A549 (cell line): Measurements from ENCODE around the gene WDR20. TPM values are rescaled to one million over a fixed set of nuclear protein-coding genes. Genes with fewer than 3 reads are reported as not detected.
"Not testable (repeated sequence)": the region's sequence is repeated elsewhere in the genome, so short reads cannot be mapped to it uniquely, and the experiment has no call there.

Experiments
- ATAC-seq, 2 experiments: fragments of 200-7000 bp in 1 of 2; fragments of >200 bp in 1 of 2; cut with Nextera tagmentation in 1 of 2; cut with Tn5 transposase in 1 of 2; 3 replicates each; pipeline versions ENCODE4 v1.8.0 to v1.9.1; 2018 to 2020; ENCODE audit warnings: mild to moderate bottlenecking in 1 of 2, moderate library complexity in 1 of 2
- CTCF ChIA-PET: fragments of 300-600 bp; sonication (Branson Sonifier 250); formaldehyde crosslinking; extraction: SDS; loops from one replicate; lab custom pipeline; 2021; ENCODE audit warnings: antibody characterized with exemption, inconsistent platforms; lab: Yijun Ruan, JAX
- POLR2A ChIA-PET: fragments of 350-600 bp; formaldehyde crosslinking; extraction: SDS; loops from one replicate; lab custom pipeline; 2021; ENCODE audit warnings: antibody characterized with exemption, inconsistent platforms; lab: Yijun Ruan, JAX
- DNase-seq, 2 experiments: peaks; one replicate each; pipeline versions ENCODE4 v3.0.0 to v3.0.0-alpha.2; 2011 to 2016; ENCODE audit warnings: low read depth in 1 of 2, low spot score in 1 of 2
- FAIRE-seq: peaks from 2 replicates; lab custom pipeline; 2011; peaks lifted over from hg19 to GRCh38; lab: Jason Lieb, UNC
- H3K27ac ChIP-seq, 2 experiments: fragments of >200 bp; sonication (Bioruptor Twin); formaldehyde crosslinking; 3 replicates each; pipeline ENCODE4 v1.5.1; 2016 to 2017
- H3K4me1 ChIP-seq: fragments of >200 bp; sonication (Bioruptor Twin); formaldehyde crosslinking; 3 replicates; pipeline ENCODE4 v1.6.1; 2016
- H3K4me2 ChIP-seq: fragments of >200 bp; sonication (Bioruptor Twin); formaldehyde crosslinking; 3 replicates; pipeline ENCODE4 v1.6.1; 2016
- H3K4me3 ChIP-seq: fragments of >200 bp; sonication (Bioruptor Twin); formaldehyde crosslinking; 3 replicates; pipeline ENCODE4 v1.5.1; 2016
- H3K9me3 ChIP-seq: fragments of >200 bp; sonication (Bioruptor Twin); formaldehyde crosslinking; 3 replicates; pipeline ENCODE4 v1.6.1; 2016
- ATOH8 ChIP-seq: fragments of 250-450 bp; sonication (Bioruptor Pico); IDR thresholded peaks from 2 replicates; pipeline ENCODE4 v1.5.0; 2020; ENCODE audit warnings: low read depth, mild to moderate bottlenecking, moderate library complexity
- EHF ChIP-seq: fragments of 250-450 bp; sonication (Bioruptor Pico); IDR thresholded peaks from 2 replicates; pipeline ENCODE4 v1.5.0; 2020; ENCODE audit warnings: mild to moderate bottlenecking
- GATA3 ChIP-seq: IDR thresholded peaks from 2 replicates; pipeline ENCODE4 v1.6.1; 2012; ENCODE audit warnings: borderline replicate concordance
- HEYL ChIP-seq: fragments of 250-450 bp; sonication (Bioruptor Pico); IDR thresholded peaks from 2 replicates; pipeline ENCODE4 v1.8.0; 2021; ENCODE audit warnings: mild to moderate bottlenecking, moderate library complexity
- HOXB5 ChIP-seq: fragments of 250-450 bp; sonication (Bioruptor Pico); IDR thresholded peaks from 2 replicates; pipeline ENCODE4 v1.5.0; 2020; ENCODE audit warnings: mild to moderate bottlenecking, moderate library complexity
- JUN ChIP-seq, 2 experiments: fragments of >200 bp; sonication (Bioruptor Twin); formaldehyde crosslinking; IDR thresholded peaks; 2 replicates in 1 of 2; 3 replicates in 1 of 2; pipeline ENCODE4 v1.6.1; 2016 to 2017
- MAZ ChIP-seq: fragments of 150-350 bp; IDR thresholded peaks from 2 replicates; pipeline ENCODE4 v1.6.1; 2014; ENCODE audit warnings: antibody characterized with exemption, low read depth, low read length, borderline replicate concordance
- NFE2L2 ChIP-seq: fragments of 150-350 bp; conservative IDR thresholded peaks from 2 replicates; pipeline ENCODE4 v1.6.1; 2014; ENCODE audit warnings: low read length
- NPAS2 ChIP-seq: fragments of 250-450 bp; sonication (Bioruptor Pico); IDR thresholded peaks from 2 replicates; pipeline ENCODE4 v1.8.0; 2022; ENCODE audit warnings: mild to moderate bottlenecking, moderate library complexity, borderline replicate concordance
- PBX3 ChIP-seq: IDR thresholded peaks from 2 replicates; pipeline ENCODE4 v1.6.1; 2012
- POLR2A ChIP-seq: IDR thresholded peaks from 2 replicates; pipeline ENCODE4 v1.6.1; 2012; ENCODE audit warnings: mild to moderate bottlenecking, low read length
- RCOR1 ChIP-seq: fragments of 150-350 bp; IDR thresholded peaks from 2 replicates; pipeline ENCODE4 v1.6.1; 2014; ENCODE audit warnings: antibody characterized with exemption, low read length, low read depth
- REST ChIP-seq: fragments of 200-600 bp; sonication (generic); IDR thresholded peaks from 2 replicates; pipeline ENCODE4 v1.6.1; 2016; ENCODE audit warnings: antibody characterized with exemption, mild to moderate bottlenecking, moderate library complexity
- RNF2 ChIP-seq: fragments of 200-600 bp; sonication (generic); IDR thresholded peaks from 2 replicates; pipeline ENCODE4 v1.6.1; 2016; ENCODE audit warnings: low read depth, mild to moderate bottlenecking, antibody characterized with exemption, moderate library complexity, borderline replicate concordance
- SMC3 ChIP-seq: fragments of >200 bp; sonication (Bioruptor Twin); formaldehyde crosslinking; IDR thresholded peaks from 3 replicates; pipeline ENCODE4 v1.6.1; 2018; ENCODE audit warnings: inconsistent platforms
- TP53 ChIP-seq: fragments of 250-450 bp; sonication (Bioruptor Pico); IDR thresholded peaks from 2 replicates; pipeline ENCODE4 v1.5.0; 2021; ENCODE audit warnings: mild to moderate bottlenecking, moderate library complexity
- USF2 ChIP-seq: fragments of 450-650 bp; IDR thresholded peaks from 2 replicates; pipeline ENCODE4 v1.6.1; 2014; ENCODE audit warnings: antibody characterized with exemption
- ZC3H11A ChIP-seq: fragments of 450-650 bp; IDR thresholded peaks from 2 replicates; pipeline ENCODE4 v1.6.1; 2014; ENCODE audit warnings: antibody characterized with exemption, mild to moderate bottlenecking
- ZNF302 ChIP-seq: fragments of 250-450 bp; sonication (Bioruptor Pico); IDR thresholded peaks from 2 replicates; pipeline ENCODE4 v1.9.0; 2021; ENCODE audit warnings: inconsistent platforms, mild to moderate bottlenecking, moderate library complexity
- WGBS: methylation state at CpG from one replicate; pipeline ENCODE4 v1.1.6; 2017; ENCODE audit errors: missing lambda C conversion rate; 5-methylcytosine and 5-hydroxymethylcytosine counted together
- polyA plus RNA-seq, 4 experiments: library from polyadenylated mRNA; depleted of rRNA in 3 of 4; stranded (reverse); fragments of >200 nt; fragmentation: RNase III in 1 of 4; extraction: RNeasy Plus Mini Kit Qiagen cat#74134 plus additional on column Dnase treatment in 1 of 4; gene quantifications; 2 replicates in 3 of 4; 3 replicates in 1 of 4; pipeline ENCODE4 v1.2.3, GENCODE V29; 2011 to 2017
- TF ChIP-seq, protein P1 (sequence below): IDR thresholded peaks from 2 replicates; pipeline ENCODE4 v1.6.1; 2012; ENCODE audit warnings: low read depth, borderline replicate concordance

WDR20 gene
- polyA plus RNA-seq, 2 of the 4 experiments (the other 2 are of a cell fraction): 19.5 to 20.6 TPM

DNA sequence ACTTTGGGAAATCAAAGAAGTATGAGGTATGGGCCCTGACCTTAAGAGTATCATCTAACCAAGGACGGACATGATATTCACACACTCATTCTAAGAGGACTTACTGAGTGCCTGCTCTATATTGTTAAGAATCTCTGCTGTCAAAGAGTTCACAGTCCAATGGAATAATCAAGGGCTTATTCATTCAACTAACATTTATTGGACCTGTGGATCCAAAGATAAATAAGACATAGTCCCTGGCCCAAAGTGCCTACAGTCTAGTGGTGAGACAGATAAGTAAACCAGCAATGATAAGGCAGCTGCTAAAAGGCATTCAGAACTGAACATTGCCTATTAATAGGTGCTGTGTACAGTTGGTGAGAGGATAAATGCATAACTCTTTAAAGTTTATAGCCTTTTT lies 11.0 kb downstream of the WDR20 start:
- no peak for DNase-seq
- no peak for FAIRE-seq
- Histone ChIP-seq H3K4me1 (peaks cover 18% of the 10 kb centered on the region), H3K4me3 (no peak overlapping the region), H3K4me2 (no peak overlapping the region), H3K27ac (no peak overlapping the region), H3K9me3 (no peaks in the 10 kb centered on the region; the same call in 2 of the 3 replicates)
- 76% methylated on average over 1 of the region's 1 CpG for WGBS
- TF ChIP-seq PBX3 (no peak), REST (no peak), JUN (IDR thresholded peaks at IDR 0.05) (no peak), ATOH8 (CRISPR knock-in tag) (no peak), ZNF302 (CRISPR knock-in tag) (no peak), POLR2A (no peak), ZC3H11A (no peak), SMC3 (no peak), RCOR1 (no peak), EHF (CRISPR knock-in tag) (no peak), MAZ (no peak), HOXB5 (CRISPR knock-in tag) (no peak)
- ChIA-PET CTCF (interaction anchor here (0.6 to 1.0 kb wide), 3 partner anchors 9 to 497 kb away, joined by 3 to 6 read pairs (median 3); no protein-coding TSS in a partner anchor), POLR2A (no interaction called here)
- ATAC-seq: no peak

DNA sequence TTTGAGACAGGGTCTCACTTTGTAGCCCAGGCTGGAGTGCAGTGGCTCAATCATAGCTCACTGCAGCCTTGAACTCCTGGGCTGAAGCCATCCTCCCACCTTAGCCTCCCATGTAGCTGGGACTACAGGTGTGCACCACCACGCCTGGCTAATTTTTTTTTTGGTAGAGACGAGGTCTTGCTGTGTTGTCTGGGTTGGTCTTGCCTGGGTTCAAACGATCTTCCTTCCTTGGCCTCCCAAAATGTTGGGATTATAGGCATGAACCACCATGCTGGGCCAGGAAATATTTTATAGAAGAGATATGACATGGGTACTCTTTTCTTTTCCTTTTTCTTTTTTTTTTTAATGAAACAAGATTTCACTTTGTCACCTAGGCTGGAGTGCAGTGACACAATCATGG lies 11.7 kb downstream of the WDR20 start:
- POLR2A ChIA-PET, H3K27ac ChIP-seq, FAIRE-seq, H3K4me2 ChIP-seq, DNase-seq, H3K4me3 ChIP-seq, H3K9me3 ChIP-seq, ATAC-seq: not testable (repeated sequence)
- WGBS: 80% methylated on average over 3 of the region's 3 CpGs
- H3K4me1 ChIP-seq: peaks cover 18% of the 10 kb centered on the region
- CTCF ChIA-PET: interaction anchor here (1.0 kb wide), 1 partner anchor 8 kb away, joined by 3 read pairs; no protein-coding TSS in a partner anchor

GRCh38 chr14:102154121-102154520 lies 14.4 kb downstream of the WDR20 start:
- FAIRE-seq (no peak), DNase-seq (no peak), ATAC-seq (no peak)
- TF ChIP-seq GATA3 (no peak), NPAS2 (CRISPR knock-in tag) (no peak), HEYL (no peak), TP53 (CRISPR knock-in tag) (no peak), USF2 (no peak), NFE2L2 (no peak), RNF2 (no peak)
- TF ChIP-seq, protein P1, sequence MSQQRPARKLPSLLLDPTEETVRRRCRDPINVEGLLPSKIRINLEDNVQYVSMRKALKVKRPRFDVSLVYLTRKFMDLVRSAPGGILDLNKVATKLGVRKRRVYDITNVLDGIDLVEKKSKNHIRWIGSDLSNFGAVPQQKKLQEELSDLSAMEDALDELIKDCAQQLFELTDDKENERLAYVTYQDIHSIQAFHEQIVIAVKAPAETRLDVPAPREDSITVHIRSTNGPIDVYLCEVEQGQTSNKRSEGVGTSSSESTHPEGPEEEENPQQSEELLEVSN: no peak
- Histone ChIP-seq H3K4me3 (no peak overlapping the region), H3K9me3 (no peaks in the 10 kb centered on the region; the same call in 2 of the 3 replicates), H3K4me2 (no peak overlapping the region; the same call in 2 of the 3 replicates), H3K27ac (no peak overlapping the region), H3K4me1 (peaks cover 18% of the 10 kb centered on the region)
- POLR2A ChIA-PET: no interaction called here
- CTCF ChIA-PET: interaction anchor here (1.0 to 1.7 kb wide), 4 partner anchors 11 to 160 kb away, joined by 3 to 5 read pairs (median 4); no protein-coding TSS in a partner anchor
- WGBS: 100% methylated on average over 1 of the region's 1 CpG
